Stimulated activated CD4-positive, alpha-beta T cell treated with anti-CD3 and anti-CD28 coated beads, TNF-alpha, amount 100 ng/mL, for 24 hours (primary cell): ENCODE measurements around the gene EFNA1.
"Not testable (repeated sequence)": the region's sequence is repeated elsewhere in the genome, so short reads cannot be mapped to it uniquely, and the experiment has no call there.

Experiments used
- DNase-seq, 3 experiments: peaks; one replicate each; pipeline ENCODE4 v3.0.0-alpha.2; 2020; ENCODE audit warnings: low read depth in 3 of 3

Gene EFNA1

DNA sequence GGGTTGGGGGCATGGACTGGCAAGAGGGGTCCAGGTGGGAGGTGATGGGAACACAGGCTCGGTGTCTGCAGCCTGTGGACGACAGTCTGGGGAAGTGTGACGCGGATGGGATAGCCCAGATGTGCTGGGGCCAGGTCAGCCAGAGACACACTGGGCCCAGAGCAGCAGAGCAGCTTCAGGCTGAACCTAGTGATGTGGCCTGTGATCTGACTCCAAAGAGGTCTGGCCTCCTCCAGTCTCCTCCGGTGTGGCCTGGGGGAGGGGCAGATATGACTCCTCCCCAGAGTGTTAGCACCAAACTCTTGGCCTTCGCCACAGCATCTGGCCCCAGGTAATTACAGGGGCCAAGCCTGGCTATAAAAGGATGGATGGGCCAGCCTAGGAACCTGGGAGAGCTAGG is 35.5 kb upstream of the EFNA1 start:
- no peak for DNase-seq

- no peak for DNase-seq
Measured at GRCh38 chr1:155092641-155093040, 35.0 kb upstream of the EFNA1 start.

GRCh38 chr1:155093911-155094621 is 33.6 kb upstream of the EFNA1 start:
- DNase-seq, result no peak

DNA sequence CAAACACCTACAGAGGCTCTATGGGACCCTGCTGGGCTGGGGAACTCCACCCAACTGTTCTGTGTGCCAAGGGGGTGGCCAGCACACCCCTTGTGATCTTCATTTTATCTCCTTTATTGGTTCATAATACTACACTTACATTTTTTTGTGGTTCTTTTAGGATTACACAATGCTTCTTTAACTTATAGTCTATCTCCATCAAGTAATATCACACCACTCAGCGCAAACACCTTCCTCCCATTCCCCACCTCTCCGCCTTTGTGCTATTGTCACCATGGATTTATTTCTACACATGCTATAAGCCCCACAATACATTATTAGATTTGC is 33.1 kb upstream of the EFNA1 start:
- no peak for DNase-seq

DNA sequence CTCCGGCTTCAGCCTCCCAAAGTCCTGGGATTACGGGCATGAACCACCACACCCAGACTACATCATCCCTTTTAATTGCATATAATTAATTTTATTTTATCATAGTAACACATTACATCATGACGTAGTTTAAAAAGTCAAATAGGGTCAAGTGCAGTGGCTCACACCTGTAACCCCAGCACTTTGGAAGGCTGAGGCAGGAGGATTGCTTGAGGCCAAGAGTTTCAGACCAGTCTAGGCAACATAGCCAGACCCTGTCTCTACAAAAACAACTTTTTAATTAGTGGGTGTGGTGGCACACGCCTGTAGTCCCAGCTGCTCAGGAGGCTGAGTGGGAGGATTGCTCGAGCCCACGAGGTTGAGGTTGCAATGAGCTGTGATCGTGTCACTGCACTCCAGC is 28.3 kb upstream of the EFNA1 start:
- DNase-seq, result no peak

DNA sequence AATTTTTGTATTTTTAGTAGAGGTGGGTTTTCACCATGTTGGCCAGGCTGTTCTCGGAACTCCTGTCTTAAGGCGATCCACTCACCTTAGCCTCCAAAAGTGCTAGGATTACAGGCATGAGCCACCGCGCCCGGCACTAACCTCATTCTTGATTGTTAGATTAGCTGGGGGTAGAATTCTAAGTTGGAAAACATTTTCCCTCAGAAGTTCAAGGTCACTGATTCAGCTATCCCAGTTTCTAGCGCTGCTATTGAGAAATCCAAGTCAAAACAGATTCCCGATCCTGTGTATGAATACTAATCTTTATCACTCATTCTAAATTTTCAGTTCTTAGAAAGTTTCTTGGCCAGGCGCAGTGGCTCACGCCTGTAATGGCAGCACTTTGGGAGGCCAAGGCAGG is 24.4 kb upstream of the EFNA1 start:
- no peak for DNase-seq

- no peak for DNase-seq
Measured at GRCh38 chr1:155104605-155105534, 22.8 kb upstream of the EFNA1 start.

GRCh38 chr1:155105604-155106011 is 22.1 kb upstream of the EFNA1 start:
- no peak for DNase-seq

GRCh38 chr1:155106862-155107261 is 20.8 kb upstream of the EFNA1 start:
- no peak for DNase-seq

GRCh38 chr1:155107309-155108264 is 20.1 kb upstream of the EFNA1 start:
- no peak for DNase-seq

DNA sequence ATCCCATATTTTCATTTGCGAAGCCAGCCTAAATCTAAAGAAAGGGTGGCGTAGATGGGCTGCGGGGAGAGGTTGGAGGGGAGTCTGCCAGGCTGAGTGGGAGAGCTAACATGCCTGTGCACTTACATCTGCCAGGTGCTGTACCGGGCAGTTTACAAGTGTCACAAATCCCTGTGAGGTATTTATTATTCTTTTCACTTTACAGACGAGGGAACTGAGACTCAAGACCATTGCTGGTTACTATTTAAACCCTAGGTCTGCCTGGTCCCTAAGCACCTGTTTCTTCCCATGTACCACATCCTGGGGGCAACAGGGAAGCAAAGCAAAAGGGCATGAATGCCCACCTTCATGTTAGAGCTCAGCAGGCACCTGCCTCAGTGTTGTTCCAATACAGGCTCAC is 19.4 kb upstream of the EFNA1 start:
- no peak for DNase-seq

DNA sequence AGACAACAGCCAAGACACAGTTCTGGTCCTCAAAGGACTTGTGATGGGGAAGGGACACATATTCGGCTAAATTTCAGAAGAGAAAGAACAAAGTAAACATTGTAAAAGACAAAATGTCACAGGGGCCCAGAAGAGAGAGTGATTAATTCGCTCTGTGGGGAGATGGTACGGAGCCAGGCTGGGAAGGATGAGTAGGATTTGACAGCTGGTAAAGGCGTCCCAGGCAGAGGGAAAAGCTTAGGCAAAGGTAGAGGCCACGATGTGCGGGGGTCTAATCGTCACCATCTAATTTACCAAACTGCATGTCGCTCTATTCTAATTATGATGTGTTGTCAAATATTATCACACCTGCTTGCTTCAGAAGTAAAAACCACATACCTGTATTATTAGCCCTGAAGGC is 17.3 kb upstream of the EFNA1 start:
- no peak for DNase-seq

- DNase-seq, result no peak
Measured at GRCh38 chr1:155110826-155111225, 16.9 kb upstream of the EFNA1 start.

DNA sequence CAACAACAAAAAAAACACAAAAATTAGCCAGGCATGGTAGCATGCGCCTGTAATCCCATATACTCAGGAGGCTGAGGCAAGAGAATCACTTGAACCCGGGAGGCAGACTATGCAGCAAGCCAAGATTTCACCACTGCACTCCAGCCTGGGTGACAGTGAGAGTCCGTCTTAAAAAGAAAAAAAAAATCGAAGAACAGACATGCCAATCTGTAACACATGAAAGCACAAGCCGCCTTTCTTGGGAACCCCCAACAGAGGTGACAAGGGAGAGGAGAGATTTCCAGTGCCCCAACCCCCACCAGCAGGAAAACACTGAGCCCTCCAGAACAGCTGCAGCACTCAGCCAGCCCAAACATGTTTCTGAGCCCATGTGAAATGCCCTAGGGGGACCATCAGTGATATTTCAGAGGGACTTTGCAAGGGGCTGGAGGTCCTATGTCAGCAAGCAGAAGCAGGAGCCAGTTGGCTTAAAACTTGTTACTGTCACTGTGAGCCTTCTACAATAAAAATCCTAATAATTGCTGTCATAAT is 14.2 kb upstream of the EFNA1 start:
- no peak for DNase-seq

- no peak for DNase-seq
Measured at GRCh38 chr1:155116113-155116764, 11.4 kb upstream of the EFNA1 start.

- no peak for DNase-seq
Measured at GRCh38 chr1:155117610-155118009, 10.1 kb upstream of the EFNA1 start.

GRCh38 chr1:155118090-155118489 is 9.6 kb upstream of the EFNA1 start:
- not testable (repeated sequence) for DNase-seq

DNA sequence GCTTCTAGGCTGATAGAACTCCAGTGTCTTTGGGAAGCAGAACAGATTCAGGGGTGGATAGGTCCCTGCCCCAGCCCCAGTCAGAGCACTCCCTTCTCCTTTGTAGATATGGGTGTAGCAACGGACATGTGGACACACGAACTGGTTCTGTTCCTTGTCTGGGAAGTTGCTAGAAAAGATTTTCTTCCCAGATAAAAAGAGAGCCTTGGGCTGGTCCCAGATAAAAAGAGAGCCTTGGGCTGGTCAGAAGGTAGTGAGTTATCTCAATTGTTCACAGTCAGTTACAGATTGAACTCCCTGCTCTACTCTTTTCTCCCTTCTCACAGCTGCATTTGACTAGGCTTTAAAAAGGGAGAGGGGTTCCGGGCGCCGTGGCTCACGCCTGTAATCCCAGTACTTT is 7.4 kb upstream of the EFNA1 start:
- DNase-seq, result no peak

DNA sequence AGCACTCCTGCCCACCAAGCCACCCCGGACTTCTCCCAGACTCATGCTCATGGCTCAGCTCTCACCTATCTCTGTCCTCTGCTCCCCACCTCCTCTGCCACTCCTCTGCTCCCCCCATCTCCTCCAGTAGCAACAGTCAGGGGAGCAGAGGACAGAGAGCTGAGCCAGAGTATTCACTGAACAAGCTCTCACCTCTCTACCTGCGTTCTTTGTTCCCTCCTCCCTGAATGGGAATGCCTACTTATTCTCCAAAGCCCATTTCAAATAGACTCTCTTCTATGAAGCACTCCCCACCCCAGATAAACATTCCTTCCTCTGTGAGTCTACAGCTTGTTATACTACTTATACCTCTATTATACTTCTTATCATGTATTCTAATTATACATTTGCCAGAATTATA is 6.4 kb upstream of the EFNA1 start:
- DNase-seq, result no peak

DNA sequence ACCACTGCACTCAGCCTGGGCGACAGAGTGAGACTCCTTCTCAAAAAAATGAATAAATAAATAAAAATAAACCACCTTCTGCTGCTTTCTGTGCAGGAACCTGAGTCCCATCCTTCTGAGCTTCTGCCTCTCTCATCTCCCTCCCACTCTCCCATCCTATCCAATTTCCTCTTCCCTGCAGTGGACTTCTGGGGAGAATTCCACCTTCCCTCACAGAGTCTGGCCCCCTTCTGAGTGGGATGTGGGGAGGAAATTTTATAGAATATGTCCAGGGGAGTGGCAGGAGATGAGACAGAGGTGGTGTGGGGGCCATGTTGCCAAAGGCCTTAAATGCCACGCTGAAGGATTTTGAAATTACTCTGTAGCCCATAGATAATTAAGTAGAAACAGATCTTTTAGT is 5.4 kb upstream of the EFNA1 start:
- DNase-seq, result no peak

DNA sequence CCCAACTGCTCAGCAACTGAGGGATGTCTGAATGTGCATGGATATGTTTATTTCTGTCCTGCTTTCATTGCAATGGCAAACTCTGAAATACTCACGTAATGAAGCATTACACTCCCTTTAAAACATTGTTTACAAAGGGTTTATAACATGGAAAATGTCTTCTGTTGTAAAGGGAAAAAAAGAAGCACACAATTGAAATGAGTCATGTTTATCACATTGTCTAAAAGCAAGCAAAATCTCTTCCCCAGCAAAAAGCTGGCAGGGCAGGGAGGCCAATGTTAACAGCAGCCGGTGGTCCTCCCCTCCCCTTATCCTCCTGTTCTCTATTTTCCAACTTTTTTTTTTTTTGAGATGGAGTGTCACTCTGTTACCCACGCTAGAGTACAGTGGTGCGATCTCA is 3.9 kb upstream of the EFNA1 start:
- no peak for DNase-seq
